Measurements from ENCODE around the gene ENPP3. TPM values are rescaled to one million over a fixed set of nuclear protein-coding genes. Genes with fewer than 3 reads are reported as not detected.

ENPP3 gene
- polyA plus RNA-seq, 3 donors = not detected

- Mint-ChIP-seq H3K4me1 (no peaks in the 10 kb centered on the region), H3K27ac (no peak overlapping the region), H3K4me3 (no peak overlapping the region), H3K9me3 (no peaks in the 10 kb centered on the region), H3K27me3 (ENCODE audit: low read depth in 3 of 3) (peaks cover 0 to 5% (median 0%) of the 10 kb centered on the region in 3 donors), H3K36me3 (no peaks in the 10 kb centered on the region)
- H2AFZ ChIP-seq (ENCODE audit: insufficient read depth, low read depth, low read length, poor library complexity, severe bottlenecking) = no peak overlapping the region
- no peak overlapping the region for H3K4me3 ChIP-seq (replicated peaks in 1 of 3; ENCODE audit: low read depth in 2 of 3, low read length in 3 of 3)
- WGBS (ENCODE audit: insufficient coverage) = 100% methylated on average over 5 of the region's 9 CpGs
- no peak overlapping the region for H3K9ac ChIP-seq (ENCODE audit: insufficient read depth, low read length, poor library complexity, severe bottlenecking)
- H3K79me2 ChIP-seq (ENCODE audit: insufficient read depth, low read length) = no peaks in the 10 kb centered on the region
- no peaks in the 10 kb centered on the region for H3K27me3 ChIP-seq (ENCODE audit: control insufficient read depth in 2 of 2, insufficient read depth in 2 of 2, low read length in 2 of 2)
- no peaks in the 10 kb centered on the region for H3K36me3 ChIP-seq (replicated peaks in 1 of 2; ENCODE audit: control insufficient read depth in 1 of 2, insufficient read depth in 2 of 2, low read length in 2 of 2)
- no peaks in the 10 kb centered on the region for H3K4me1 ChIP-seq (ENCODE audit: control insufficient read depth in 1 of 2, insufficient read depth in 2 of 2, low read length in 2 of 2)
- H3K27ac ChIP-seq (ENCODE audit: low read depth in 1 of 2, low read length in 2 of 2) = no peak overlapping the region
- no peak for DNase-seq
- H3K9me3 ChIP-seq (replicated peaks in 1 of 2; ENCODE audit: control insufficient read depth in 1 of 2, insufficient read depth in 1 of 2, low read length in 2 of 2) = no peaks in the 10 kb centered on the region
- intact Hi-C loops (cut with micrococcal nuclease) = no loop called here
- TF ChIP-seq CTCF (IDR thresholded peaks at IDR 0.05) = no peak
- H3K4me2 ChIP-seq (replicated peaks; ENCODE audit: extremely low read depth, low read length, poor library complexity, severe bottlenecking) = no peak overlapping the region
- H4K20me1 ChIP-seq (ENCODE audit: insufficient read depth, low read length) = no peaks in the 10 kb centered on the region
Observed at GRCh38 chr6:131733376-131734016, 96.4 kb downstream of the ENPP3 start.

- Histone ChIP-seq H3K79me2 (ENCODE audit: insufficient read depth, low read length) (no peaks in the 10 kb centered on the region), H3K27ac (ENCODE audit: low read depth in 1 of 2, low read length in 2 of 2) (no peak overlapping the region), H2AFZ (ENCODE audit: insufficient read depth, low read depth, low read length, poor library complexity, severe bottlenecking) (no peak overlapping the region), H3K4me2 (replicated peaks; ENCODE audit: extremely low read depth, low read length, poor library complexity, severe bottlenecking) (no peak overlapping the region), H3K4me1 (ENCODE audit: control insufficient read depth in 1 of 2, insufficient read depth in 2 of 2, low read length in 2 of 2) (no peaks in the 10 kb centered on the region), H3K9ac (ENCODE audit: insufficient read depth, low read length, poor library complexity, severe bottlenecking) (no peak overlapping the region), H3K36me3 (replicated peaks in 1 of 2; ENCODE audit: control insufficient read depth in 1 of 2, insufficient read depth in 2 of 2, low read length in 2 of 2) (no peaks in the 10 kb centered on the region), H4K20me1 (ENCODE audit: insufficient read depth, low read length) (no peaks in the 10 kb centered on the region), H3K4me3 (replicated peaks in 1 of 3; ENCODE audit: low read depth in 2 of 3, low read length in 3 of 3) (no peak overlapping the region), H3K9me3 (replicated peaks in 1 of 2; ENCODE audit: control insufficient read depth in 1 of 2, insufficient read depth in 1 of 2, low read length in 2 of 2) (no peaks in the 10 kb centered on the region), H3K27me3 (ENCODE audit: control insufficient read depth in 2 of 2, insufficient read depth in 2 of 2, low read length in 2 of 2) (no peaks in the 10 kb centered on the region)
- Mint-ChIP-seq H3K4me1 (no peaks in the 10 kb centered on the region), H3K9me3 (no peaks in the 10 kb centered on the region), H3K36me3 (no peaks in the 10 kb centered on the region), H3K27me3 (ENCODE audit: low read depth in 3 of 3) (no peaks in the 10 kb centered on the region), H3K4me3 (no peak overlapping the region), H3K27ac (no peak overlapping the region)
- no peak for DNase-seq
- intact Hi-C loops (cut with micrococcal nuclease) = no loop called here
- 86% methylated on average over 7 of the region's 9 CpGs for WGBS (ENCODE audit: insufficient coverage)
- no peak for TF ChIP-seq CTCF (IDR thresholded peaks at IDR 0.05)
Observed at GRCh38 chr6:131736003-131736596, 99.0 kb downstream of the ENPP3 start.

Data from CD14-positive monocyte (primary cell).